ENCODE data around the gene ZNF3.

ZNF3 gene

GRCh38 chr7:100091411-100092181 is 10.1 kb upstream of the ZNF3 start:
- Histone ChIP-seq H3K36me3 (ENCODE audit: control insufficient read depth, low read length) (peaks cover 72% of the 10 kb centered on the region), H3K27ac (ENCODE audit: low read depth, low read length) (no peak overlapping the region), H3K4me2 (ENCODE audit: low read length) (peak overlapping the region; percentile 97)

GRCh38 chr7:100090527-100091410 is 9.2 kb upstream of the ZNF3 start:
- Histone ChIP-seq H3K4me1 (ENCODE audit: control insufficient read depth, low read length) (peaks cover 28% of the 10 kb centered on the region), H3K9me3 (ENCODE audit: control insufficient read depth, insufficient read depth, low read length) (no peaks in the 10 kb centered on the region), H3K4me2 (ENCODE audit: low read length) (peak overlapping the region; percentile 97), H3K27me3 (ENCODE audit: control insufficient read depth, low read length) (no peaks in the 10 kb centered on the region), H3K9me2 (replicated peaks; ENCODE audit: control insufficient read depth, low read length) (no peaks in the 10 kb centered on the region), H3K27ac (ENCODE audit: low read depth, low read length) (no peak overlapping the region), H4K20me1 (ENCODE audit: control insufficient read depth, insufficient read depth, low read depth, low read length) (0 out of 2 replicates have a peak, but pooled peaks cover 6% of the 10 kb centered on the region), H3F3A (ENCODE audit: control insufficient read depth, insufficient read depth) (peaks cover 61% of the 10 kb centered on the region), H3K79me2 (ENCODE audit: control insufficient read depth, low read length) (peaks cover 33% of the 10 kb centered on the region), H3K4me3 (ENCODE audit: low read length) (0 out of 2 replicates have a peak overlapping the region, but pooled peaks have one; percentile 2), H3K36me3 (ENCODE audit: control insufficient read depth, low read length) (peaks cover 64% of the 10 kb centered on the region)
- TF ChIP-seq EZH2phosphoT487 (IDR thresholded peaks at IDR 0.05; ENCODE audit: borderline replicate concordance, low read length) (no peak), CTCF (IDR thresholded peaks at IDR 0.05; ENCODE audit: low read depth, low read length, poor library complexity, severe bottlenecking) (no peak)

More at GRCh38 chr7:100091411-100092181, 10.1 kb upstream of the ZNF3 start:
- Histone ChIP-seq H3K27me3 (ENCODE audit: control insufficient read depth, low read length) (no peaks in the 10 kb centered on the region), H4K20me1 (ENCODE audit: control insufficient read depth, insufficient read depth, low read depth, low read length) (0 out of 2 replicates have a peak, but pooled peaks cover 6% of the 10 kb centered on the region), H3K9me2 (replicated peaks; ENCODE audit: control insufficient read depth, low read length) (no peaks in the 10 kb centered on the region), H3K9me3 (ENCODE audit: control insufficient read depth, insufficient read depth, low read length) (no peaks in the 10 kb centered on the region), H3K4me3 (ENCODE audit: low read length) (no peak overlapping the region), H3K79me2 (ENCODE audit: control insufficient read depth, low read length) (peaks cover 35% of the 10 kb centered on the region), H3K4me1 (ENCODE audit: control insufficient read depth, low read length) (peaks cover 28% of the 10 kb centered on the region), H3F3A (ENCODE audit: control insufficient read depth, insufficient read depth) (peaks cover 67% of the 10 kb centered on the region)
- TF ChIP-seq CTCF (IDR thresholded peaks at IDR 0.05; ENCODE audit: low read depth, low read length, poor library complexity, severe bottlenecking) = peak; percentile 50
- TF ChIP-seq EZH2phosphoT487 (IDR thresholded peaks at IDR 0.05; ENCODE audit: borderline replicate concordance, low read length) = no peak

GRCh38 chr7:100089458-100090196 is 8.1 kb upstream of the ZNF3 start:
- H3K27me3 ChIP-seq (ENCODE audit: control insufficient read depth, low read length) = peaks cover 4% of the 10 kb centered on the region; the same call in 1 of the 2 replicates
- no peaks in the 10 kb centered on the region for H3K9me2 ChIP-seq (replicated peaks; ENCODE audit: control insufficient read depth, low read length)
- H4K20me1 ChIP-seq (ENCODE audit: control insufficient read depth, insufficient read depth, low read depth, low read length) = 0 out of 2 replicates have a peak, but pooled peaks cover 6% of the 10 kb centered on the region
- H3K9me3 ChIP-seq (ENCODE audit: control insufficient read depth, insufficient read depth, low read length) = no peaks in the 10 kb centered on the region
- peaks cover 25% of the 10 kb centered on the region for H3K79me2 ChIP-seq (ENCODE audit: control insufficient read depth, low read length)
- no peak for TF ChIP-seq EZH2phosphoT487 (IDR thresholded peaks at IDR 0.05; ENCODE audit: borderline replicate concordance, low read length)
- no peak for TF ChIP-seq CTCF (IDR thresholded peaks at IDR 0.05; ENCODE audit: low read depth, low read length, poor library complexity, severe bottlenecking)
- H3F3A ChIP-seq (ENCODE audit: control insufficient read depth, insufficient read depth) = peaks cover 58% of the 10 kb centered on the region
- H3K4me2 ChIP-seq (ENCODE audit: low read length) = peak overlapping the region; percentile 97
- H3K4me3 ChIP-seq (ENCODE audit: low read length) = peak overlapping the region; percentile 82
- H3K4me1 ChIP-seq (ENCODE audit: control insufficient read depth, low read length) = peaks cover 28% of the 10 kb centered on the region
- peak overlapping the region; percentile 66 for H3K27ac ChIP-seq (ENCODE audit: low read depth, low read length)
- H3K36me3 ChIP-seq (ENCODE audit: control insufficient read depth, low read length) = peaks cover 52% of the 10 kb centered on the region
